Peyer's patch (tissue), 4 donors: ENCODE data around the gene DAZAP2.

Experiments used
- POLR2A ChIP-seq, 2 donors: fragments of 450-650 bp; IDR thresholded peaks; one replicate each; pipeline ENCODE4 v1.5.1; 2017; ENCODE audit warnings: antibody characterized with exemption in 2 of 2, mild to moderate bottlenecking in 2 of 2, moderate library complexity in 2 of 2
- TF ChIP-seq, protein P1 (sequence below), 6 experiments: fragments of 450-650 bp in 4 of 6; fragments of 200-600 bp in 2 of 6; sonication (generic) in 1 of 6; IDR thresholded peaks; one replicate each; pipeline ENCODE4 v1.5.1; 2017 to 2019; ENCODE audit warnings: antibody characterized with exemption in 6 of 6, mild to moderate bottlenecking in 3 of 6, moderate library complexity in 1 of 6

DNA sequence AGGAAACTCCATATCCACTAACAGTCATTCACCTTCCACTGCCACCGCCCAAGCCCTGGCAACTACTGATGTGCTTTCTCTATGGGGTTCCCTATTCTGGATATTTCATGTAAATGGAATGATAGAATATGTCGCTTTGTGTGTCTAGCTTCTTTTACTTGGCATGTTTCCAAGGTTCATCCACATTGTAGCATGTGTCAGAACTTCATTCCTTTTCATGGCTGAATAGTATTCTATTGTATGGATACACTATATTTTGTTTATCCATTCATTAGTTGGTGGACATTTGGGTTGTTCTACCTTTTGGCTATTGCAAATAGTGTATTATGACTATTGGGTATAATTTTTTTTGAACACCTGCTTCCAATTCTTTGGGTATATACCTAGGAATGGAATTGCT is 29.4 kb upstream of the DAZAP2 start:
- TF ChIP-seq, protein P1, sequence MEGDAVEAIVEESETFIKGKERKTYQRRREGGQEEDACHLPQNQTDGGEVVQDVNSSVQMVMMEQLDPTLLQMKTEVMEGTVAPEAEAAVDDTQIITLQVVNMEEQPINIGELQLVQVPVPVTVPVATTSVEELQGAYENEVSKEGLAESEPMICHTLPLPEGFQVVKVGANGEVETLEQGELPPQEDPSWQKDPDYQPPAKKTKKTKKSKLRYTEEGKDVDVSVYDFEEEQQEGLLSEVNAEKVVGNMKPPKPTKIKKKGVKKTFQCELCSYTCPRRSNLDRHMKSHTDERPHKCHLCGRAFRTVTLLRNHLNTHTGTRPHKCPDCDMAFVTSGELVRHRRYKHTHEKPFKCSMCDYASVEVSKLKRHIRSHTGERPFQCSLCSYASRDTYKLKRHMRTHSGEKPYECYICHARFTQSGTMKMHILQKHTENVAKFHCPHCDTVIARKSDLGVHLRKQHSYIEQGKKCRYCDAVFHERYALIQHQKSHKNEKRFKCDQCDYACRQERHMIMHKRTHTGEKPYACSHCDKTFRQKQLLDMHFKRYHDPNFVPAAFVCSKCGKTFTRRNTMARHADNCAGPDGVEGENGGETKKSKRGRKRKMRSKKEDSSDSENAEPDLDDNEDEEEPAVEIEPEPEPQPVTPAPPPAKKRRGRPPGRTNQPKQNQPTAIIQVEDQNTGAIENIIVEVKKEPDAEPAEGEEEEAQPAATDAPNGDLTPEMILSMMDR (IDR thresholded peaks at IDR 0.05), result no peak
- TF ChIP-seq POLR2A (IDR thresholded peaks at IDR 0.05), result no peak
